GM18873 (cell line): ENCODE results near the gene ARGLU1.

Source experiments
- ATAC-seq: cut with Tn5 transposase; IDR thresholded peaks from one replicate; pipeline ENCODE4 v1.9.1; 2021; ENCODE audit warnings: mild to moderate bottlenecking, moderate library complexity, moderate number of reproducible peaks; ENCODE audit not compliant: unreplicated experiment, low FRiP score

Gene ARGLU1

GRCh38 chr13:106551350-106551749 is 16.6 kb downstream of the ARGLU1 start:
- ATAC-seq = no peak

- no peak for ATAC-seq
These were observed 17.3 kb downstream of the ARGLU1 start for GRCh38 chr13:106550570-106551135.

DNA sequence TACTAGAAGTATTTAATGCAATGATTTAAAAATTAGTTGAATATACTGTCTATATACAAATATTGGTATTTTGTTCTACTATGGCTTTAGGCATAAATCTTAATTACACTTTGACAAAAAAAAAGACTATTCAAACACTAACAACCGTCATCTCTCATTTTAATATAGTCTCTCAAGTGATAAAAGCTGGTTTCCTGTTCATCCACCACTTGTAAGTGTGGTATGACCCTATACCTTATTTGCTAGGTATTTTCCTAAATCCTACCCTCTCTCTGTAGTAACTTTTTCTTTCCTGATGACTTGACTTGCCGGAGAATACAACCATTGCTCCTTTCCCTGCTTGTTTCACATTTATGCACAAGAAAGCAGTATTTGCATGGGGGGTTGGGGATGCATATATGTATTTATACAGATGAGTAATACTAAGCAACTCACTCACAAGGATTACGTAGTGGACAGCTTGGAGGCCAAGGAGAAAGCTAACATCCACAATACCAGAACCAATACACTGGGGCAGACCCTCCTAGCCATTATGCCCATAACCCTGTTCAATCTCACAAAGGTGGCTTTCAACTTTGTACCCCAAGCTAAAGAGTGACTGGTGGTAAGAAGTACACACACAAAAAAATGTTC is 19.8 kb downstream of the ARGLU1 start:
- no peak for ATAC-seq

- no peak for ATAC-seq
These were observed 26.1 kb downstream of the ARGLU1 start for GRCh38 chr13:106541826-106542225.

GRCh38 chr13:106540613-106541012 is 27.3 kb downstream of the ARGLU1 start:
- ATAC-seq = no peak

GRCh38 chr13:106537521-106537920 is 30.4 kb downstream of the ARGLU1 start:
- ATAC-seq = no peak

- ATAC-seq = peak; percentile 40
These were observed 31.5 kb downstream of the ARGLU1 start for GRCh38 chr13:106536244-106537034.

GRCh38 chr13:106535552-106536243 is 32.2 kb downstream of the ARGLU1 start, which contains the start of gene EFNB2:
Gene EFNB2 (minus strand): TSS chr13:106535662. CDS start chr13:106534964, 698 bp downstream.
- peak; percentile 85 for ATAC-seq

- ATAC-seq = peak; percentile 36
These were observed 33.0 kb downstream of the ARGLU1 start for GRCh38 chr13:106534639-106535551.

DNA sequence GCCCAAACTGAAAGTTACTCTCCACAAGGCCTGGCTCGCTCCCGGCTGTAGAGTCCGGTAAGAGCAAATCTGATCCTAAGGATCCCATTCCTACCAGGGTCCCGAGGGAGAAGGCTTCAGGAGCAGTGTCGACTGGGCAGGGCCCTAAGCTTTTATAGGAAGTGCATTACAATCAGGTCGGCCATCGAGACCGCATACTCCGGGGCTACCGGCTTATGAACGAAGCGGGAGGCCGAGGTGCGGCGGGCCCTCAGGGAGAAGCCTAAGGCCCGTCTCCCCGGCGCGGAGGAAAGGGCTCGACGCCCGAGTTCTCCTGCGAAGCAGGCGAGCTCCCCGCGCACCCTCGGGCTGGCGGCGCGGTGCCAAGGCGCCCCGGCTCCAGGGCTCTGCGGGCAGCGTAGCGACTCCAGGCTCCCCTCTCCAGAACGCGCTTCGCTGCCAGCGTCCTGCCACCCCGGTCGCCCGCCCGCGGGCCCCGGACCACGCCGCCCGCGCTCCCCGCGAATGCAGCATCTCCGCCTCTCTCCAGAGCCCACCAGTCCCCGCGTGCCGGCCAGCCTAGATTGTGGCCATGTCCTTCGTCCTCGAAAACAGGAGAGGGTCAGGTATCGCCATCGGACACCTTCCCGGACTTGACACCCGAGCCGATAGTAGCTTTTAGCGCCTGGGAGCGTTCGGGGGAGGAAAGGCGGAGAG is 33.8 kb downstream of the ARGLU1 start:
- ATAC-seq = no peak

DNA sequence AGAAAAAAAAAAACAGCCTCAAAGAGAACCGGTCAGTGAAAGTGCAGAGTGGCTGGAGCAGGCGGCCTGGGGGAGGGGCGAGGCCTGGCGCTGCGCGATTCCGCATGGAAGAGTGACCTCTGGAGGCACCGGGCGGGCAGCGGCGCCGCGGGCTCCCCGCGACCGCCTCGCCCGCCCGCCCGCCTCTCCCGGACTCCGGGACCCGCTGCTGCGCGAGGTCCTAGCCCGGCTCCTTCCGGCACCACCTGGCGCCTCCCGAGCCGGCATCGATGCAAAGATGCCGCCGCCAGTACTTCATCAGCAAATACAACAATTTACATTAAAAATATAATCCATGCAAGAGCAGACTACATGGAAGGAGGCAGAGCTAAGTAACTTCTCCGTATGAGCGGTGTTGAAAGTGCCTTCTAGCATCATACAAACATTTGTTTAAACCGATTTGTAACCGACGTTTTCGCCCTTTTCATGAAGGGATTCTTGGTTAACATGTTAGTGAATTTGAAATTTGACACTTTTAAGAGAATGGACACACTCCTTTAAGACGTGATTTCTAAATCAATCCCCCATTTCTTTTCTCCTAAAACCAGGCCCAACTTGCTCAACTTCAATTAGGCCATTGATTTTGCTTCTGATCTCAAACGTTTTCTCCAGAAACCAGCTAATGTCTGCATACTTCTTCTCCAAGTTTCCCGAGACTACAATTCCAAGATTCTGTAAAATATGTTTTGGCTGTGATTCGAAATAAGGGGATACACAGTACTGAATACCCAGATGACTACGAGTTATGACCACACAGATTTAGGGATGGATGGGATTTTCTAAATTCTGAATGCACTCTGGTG is 34.6 kb downstream of the ARGLU1 start:
- ATAC-seq = no peak

DNA sequence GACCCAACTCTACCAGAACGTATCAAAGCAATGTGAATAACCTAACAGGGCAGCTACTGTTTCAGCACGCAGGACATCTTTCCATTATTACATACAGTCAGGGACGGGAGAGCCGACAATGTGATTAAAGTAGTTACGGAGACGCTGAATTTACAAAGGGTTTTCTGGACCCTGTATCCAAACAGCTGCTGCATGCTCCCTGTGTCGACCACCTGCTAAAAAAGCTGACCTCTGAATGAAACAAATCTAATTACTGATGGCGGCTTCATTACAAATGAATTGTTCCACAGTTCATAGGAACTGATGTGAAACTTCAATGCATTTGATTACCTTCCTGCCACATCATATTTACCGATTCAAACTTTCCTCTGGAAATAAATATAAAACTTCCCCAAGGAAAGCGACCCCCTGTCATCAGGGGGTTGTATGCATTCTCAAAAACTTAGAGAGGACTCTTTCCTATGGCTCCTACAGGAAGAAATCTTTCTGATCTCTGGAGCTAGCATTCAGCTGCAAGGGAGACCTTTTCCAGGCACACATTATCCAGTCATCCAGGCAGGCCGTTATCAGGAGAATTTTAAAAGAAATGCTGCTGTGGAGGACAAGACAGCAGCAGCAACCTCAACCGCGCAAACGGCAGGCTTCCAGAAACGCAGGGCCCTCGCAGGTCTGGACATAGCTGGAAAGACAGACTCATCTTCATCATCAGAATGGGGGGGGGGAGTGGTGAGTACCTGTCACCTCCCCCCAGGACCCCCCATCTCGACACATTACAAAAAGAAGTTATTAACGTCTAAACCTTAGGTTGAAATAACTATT is 35.6 kb downstream of the ARGLU1 start:
- ATAC-seq = no peak

DNA sequence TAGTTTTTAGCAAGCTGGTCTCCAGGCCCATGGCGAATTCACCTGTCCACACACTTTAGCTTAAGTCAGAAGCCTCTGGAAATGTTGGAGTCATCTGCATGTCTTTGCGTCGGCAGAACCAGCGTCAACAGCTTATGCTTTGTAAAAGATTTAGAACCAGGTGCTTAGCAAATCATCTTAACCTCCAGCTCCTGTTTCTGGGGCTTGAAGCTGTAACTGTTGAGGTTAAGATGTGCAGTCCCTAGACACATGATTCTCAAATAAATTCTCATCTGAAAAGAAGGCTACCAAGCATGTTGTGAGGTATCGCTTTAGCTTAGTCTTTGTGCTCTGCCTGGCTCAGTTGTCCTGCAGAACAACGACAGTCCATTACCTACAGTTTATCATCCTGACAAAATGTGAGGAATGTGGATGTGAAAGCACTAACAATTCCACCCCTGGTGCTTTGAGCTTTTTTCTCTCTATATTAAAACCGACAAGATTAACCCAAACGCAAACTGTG is 36.9 kb downstream of the ARGLU1 start:
- no peak for ATAC-seq

DNA sequence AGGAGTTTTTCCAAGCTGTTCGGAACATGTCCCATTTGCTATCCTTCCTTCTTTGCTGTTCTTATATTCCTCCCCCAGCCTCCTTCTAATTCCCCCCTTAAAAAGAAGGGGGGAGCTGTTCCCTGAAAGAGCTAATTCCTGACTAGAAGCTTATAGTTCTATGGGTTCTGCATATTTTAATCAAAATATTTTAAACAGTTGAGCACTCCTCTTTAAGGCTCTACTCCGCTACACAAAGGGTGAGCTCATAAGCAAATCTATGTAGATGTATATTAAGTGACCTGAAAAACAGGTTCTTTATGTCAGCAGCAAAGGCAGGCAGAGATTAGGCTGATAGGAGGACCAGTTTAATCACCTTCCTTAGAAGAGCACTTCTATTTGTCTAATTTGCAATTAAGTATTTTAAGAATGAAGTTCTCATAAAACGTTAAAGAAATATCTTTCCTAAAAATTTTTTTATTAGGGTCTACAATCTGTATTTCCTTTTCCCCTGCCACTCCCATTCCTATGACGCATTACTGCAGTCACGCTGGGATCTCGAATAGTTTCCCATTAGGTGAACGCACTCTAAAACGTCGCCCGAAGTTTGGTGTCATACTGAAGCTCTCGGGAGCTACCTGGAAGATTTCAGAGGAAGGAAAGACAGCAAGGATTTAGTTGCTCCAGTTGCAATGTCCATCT is 37.6 kb downstream of the ARGLU1 start:
- ATAC-seq = no peak

GRCh38 chr13:106529415-106530170 is 38.3 kb downstream of the ARGLU1 start:
- no peak for ATAC-seq

GRCh38 chr13:106528718-106529414 is 39.1 kb downstream of the ARGLU1 start:
- no peak for ATAC-seq
